ENCODE measurements around the gene TMEM181.
"Not testable (repeated sequence)": the region's sequence is repeated elsewhere in the genome, so short reads cannot be mapped to it uniquely, and the experiment has no call there.

Gene TMEM181

DNA sequence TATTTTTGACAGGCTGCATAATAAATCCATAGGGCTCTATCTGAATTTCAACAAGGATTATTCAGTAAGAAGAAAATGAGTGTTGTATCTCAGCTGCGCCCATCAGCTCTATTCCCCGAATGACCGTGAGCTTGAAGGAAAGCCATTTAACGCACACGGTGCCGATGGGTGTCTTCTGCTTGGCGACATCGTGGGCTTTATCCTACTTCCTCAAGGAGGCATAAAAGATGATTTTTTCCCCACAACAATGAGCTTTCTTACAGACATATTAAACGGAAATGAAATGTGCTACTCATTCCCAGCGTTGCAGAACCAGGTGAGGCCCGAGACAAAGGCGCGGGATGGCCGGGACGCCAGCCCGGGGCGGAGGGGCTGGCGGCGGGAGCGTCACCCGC, 83.9 kb downstream of the TMEM181 start:
- no peak for DNase-seq

DNA sequence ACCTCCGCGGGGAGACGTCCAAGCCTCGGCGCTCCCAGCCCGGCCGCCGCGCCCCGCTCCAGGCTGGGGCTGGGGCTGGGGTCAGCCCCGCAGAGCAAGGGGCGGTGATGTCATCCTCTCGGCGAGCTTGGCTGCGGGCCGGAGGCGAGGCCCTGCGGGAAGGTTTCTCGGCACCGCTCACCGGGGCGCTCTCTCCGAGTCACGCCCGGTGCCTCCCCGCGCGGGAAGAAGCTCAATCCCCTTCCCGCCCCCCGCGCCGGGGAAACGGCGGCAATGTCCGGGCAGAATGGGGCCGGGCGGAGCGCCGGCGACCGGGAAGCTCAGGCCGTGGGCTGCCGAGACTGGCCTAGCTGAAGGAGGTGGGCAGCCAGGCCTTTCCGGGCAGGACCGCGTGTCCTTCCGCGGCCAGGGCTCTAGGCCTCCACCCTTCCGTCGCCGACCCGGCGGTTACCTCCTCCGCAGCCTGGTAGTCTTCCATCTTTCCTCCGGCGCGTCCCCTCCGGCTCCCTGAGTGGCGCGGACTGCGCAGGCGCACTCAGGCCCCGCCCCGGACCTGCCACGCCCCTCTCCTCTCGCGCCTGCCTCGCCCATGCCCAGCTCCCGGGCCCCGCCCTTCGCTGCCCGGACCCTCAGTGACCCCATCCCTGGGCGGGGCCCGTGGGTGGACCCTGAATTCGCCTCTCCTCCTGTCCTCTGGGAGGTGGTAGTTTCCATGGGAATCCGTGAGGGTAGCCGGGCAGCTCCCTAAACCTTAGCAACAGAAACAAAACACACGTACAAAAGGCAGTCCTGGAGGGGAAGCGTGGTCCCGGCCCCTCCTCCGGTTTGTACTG, 84.6 kb downstream of the TMEM181 start, which contains the start of gene DYNLT1:
DYNLT1 (minus strand) TSS at position 513 of the 833 bp plus-strand sequence; CDS start at position 478, 35 bp downstream.
- DNase-seq, result peak; percentile 94 to 95

GRCh38 chr6:158645064-158646022, 85.5 kb downstream of the TMEM181 start:
- DNase-seq, result peak in 1 of 2 experiments; percentile 43

DNA sequence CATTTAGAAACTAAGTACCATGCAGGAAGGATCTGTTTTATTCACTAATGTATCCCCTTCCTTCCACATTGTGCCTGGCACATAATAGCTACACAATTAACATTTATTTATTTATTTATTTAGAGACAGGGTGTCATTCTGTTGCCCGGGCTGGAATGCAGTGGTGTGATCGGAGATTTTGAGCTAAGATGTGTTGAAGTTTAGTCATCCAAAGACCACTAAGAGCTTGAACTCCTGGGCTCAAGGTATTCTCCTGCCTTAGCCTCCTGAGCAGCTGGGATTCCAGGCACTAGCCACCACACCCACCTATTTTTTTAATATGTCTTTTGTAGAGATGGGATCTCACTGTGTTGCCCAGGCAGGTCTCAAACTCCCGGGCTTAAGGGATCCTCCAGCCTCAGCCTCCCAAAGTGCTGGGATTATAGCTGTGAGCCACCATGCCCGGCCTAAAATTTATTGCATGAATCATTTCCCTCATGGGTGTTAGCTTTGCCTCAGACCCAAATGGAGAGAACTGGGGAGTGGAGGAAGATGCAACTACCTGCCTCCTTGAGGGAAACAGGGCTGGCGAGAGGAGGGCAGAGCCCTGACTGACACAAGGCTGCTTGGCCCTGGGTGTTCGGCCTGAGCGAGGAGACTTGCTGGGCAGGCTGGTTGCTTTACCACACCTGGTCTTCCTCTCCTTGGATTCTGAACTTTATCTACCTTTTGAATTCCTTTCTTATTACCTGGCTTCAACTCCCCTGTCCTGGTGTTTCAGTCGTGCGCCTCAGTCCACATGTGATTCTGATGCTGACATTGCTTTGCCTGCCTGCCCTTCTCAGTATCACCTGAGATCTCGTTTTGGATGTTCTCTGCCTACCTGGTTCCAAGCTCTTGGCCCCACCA, 86.4 kb downstream of the TMEM181 start:
- no peak for DNase-seq

DNA sequence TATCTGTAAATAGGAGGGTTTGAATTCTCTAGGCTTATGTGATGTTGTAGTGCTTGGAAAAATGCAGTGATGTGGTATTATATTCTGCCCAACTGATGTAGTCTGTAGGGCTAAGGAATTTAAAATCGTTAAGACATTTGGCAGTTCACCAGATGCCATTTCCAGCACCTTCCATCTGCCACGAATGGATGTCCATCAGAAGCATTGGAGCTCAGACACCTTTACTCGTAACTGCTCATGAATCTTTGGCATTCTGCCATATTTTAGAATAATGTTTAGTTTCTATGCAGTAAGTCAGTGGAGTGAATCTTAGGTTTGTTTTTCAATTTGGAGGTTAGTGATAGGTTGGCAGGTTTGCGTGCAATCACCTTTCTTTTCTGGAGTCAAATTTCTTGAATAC, 87.6 kb downstream of the TMEM181 start:
- DNase-seq, result peak in 1 of 2 experiments; percentile 3

- DNase-seq, result peak in 1 of 2 experiments; percentile 48
These were observed 88.8 kb downstream of the TMEM181 start for GRCh38 chr6:158648682-158649131.

GRCh38 chr6:158649289-158650143, 89.6 kb downstream of the TMEM181 start, which contains the start of gene SYTL3:
Gene SYTL3, plus strand, starts transcription at chr6:158650054. Its CDS starts 13,215 bp downstream, at chr6:158663269.
- peak; percentile 85 to 91 for DNase-seq

DNA sequence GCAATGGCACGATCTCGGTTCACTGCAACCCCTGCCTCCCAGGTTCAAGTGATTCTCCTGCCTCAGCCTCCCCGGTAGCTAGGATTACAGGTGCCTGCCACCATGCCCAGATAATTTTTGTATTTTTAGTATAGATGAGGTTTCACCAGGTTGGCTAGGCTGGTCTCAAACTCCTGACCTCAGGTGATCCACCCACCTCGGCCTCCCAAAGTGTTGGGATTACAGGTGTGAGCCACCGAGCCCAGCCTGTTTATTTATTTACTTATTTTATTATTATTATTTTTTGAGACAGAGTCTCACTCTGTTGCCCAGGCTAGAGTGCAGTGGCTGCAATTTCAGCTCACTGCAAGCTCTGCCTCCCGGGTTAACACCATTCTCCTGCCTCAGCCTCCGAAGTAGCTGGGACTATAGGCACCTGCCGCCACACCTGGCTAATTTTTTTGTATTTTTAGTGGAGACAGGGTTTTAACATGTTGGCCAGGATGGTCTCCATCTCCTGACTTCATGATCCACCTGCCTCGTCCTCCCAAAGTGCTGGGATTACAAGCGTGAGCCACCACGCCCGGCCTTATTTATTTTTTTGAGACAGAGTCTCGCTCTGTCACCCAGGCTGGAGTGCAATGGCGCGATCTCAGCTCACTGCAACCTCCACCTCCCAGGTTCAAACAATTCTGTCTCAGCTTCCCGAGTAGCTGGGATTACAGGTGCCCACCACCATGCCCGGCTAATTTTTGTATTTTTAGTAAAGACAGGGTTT, 92.3 kb downstream of the TMEM181 start:
- DNase-seq, result not testable (repeated sequence)

DNA sequence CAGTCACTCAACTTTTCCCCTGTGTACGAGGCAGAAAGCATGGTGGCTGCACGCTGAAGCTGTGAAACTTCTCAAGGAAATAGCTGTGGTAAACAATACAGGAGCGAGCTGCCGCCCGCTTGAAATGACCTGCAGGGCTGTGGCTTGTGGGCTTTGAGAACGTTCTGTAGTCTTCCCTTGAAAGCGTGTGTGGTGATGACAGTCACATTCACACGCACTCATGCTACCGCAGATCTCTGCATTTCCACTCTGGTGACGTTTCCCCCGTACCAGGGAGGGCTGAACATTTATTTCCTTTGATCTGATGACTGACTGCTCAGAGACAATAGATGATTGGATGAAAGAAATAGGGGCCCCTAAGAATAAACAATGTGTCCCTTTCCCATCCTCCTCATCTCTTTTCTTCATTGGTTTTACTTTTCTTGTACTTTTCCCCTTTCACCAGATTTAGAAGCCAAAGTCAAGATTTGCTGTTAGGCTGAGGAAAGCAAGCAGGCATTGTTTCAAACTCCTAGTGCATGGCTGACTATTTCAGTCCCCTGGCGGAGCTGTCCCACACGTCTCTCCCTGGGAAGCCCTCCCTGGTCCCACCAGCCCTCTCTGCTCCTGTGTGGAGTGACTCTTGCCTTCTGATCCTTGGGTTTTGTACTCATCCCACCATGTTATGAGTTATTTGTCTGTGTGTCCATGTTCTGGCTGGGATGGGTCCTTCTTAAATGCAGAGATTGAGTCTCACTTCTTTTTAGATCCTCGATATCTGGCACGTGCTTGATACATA, 93.9 kb downstream of the TMEM181 start:
- DNase-seq, result peak; percentile 83 to 89

GRCh38 chr6:158654498-158654897, 94.6 kb downstream of the TMEM181 start:
- no peak for DNase-seq

- DNase-seq, result no peak
These were observed 95.1 kb downstream of the TMEM181 start for GRCh38 chr6:158654960-158655489.

GRCh38 chr6:158655569-158656450, 95.9 kb downstream of the TMEM181 start:
- no peak for DNase-seq

DNA sequence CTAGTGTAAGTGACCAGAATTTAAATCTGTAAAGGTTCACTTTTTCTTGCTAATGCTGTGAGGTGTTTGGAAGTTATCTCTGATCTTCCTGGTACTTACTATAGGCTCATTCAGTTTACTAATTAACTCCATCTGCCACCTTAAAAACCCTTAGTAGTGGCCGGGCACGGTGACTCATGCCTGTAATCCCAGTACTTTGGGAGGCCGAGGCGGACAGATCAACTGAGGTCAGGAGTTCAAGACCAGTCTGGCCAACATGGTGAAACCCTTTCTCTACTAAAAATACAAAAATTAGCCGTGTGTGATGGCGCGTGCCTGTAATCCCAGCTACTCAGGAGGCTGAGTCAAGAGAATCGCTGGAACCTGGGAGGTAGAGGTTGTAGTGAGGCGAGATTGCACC, 97.1 kb downstream of the TMEM181 start:
- DNase-seq, result not testable (repeated sequence)

DNA sequence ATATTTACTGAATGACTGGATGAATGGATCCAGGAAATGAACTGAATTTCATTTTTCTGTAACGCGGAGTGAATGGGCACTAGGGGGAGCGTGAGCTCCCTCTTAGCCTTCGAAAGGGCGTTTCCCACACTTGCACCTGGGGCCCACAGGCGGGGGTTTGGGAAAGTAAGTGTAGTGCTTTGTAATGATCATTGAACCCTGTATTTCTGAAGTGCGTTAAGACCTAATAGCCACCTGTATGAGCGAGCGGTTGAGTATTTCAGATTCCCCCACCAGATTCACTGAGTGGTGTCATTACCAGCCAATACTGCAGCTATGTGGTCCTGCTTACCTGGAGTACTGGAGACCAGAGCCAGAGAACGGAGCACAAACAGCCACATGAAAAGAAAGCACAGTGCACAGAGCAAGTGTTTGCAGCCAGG, 100.5 kb downstream of the TMEM181 start:
- DNase-seq, result peak in 1 of 2 experiments; percentile 34

DNA sequence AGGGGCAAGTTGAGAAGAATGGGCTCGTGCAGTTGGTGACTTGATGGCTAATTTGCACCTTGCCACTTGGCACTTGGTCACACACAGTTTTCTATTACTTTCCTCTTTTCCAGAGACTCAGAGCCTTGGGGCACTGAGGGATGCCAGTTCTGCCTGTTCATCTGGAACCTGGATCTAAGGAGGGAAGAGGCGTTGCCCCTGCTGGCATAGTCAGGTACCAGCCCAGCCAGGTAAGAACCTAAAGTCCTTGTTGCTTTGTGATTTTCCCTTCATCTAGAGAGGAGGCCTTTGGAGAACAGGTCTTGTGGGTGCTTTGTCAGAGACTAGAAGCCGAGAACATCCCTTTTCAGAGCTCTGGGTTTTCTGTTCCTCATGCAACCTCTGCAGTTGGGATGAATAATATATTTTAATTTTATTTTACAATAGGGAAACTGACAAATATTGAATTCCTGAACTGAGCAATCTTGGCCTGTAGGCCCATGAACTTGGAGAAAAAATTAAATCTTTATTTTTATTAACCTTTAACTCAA, 101.3 kb downstream of the TMEM181 start:
- no peak for DNase-seq

DNA sequence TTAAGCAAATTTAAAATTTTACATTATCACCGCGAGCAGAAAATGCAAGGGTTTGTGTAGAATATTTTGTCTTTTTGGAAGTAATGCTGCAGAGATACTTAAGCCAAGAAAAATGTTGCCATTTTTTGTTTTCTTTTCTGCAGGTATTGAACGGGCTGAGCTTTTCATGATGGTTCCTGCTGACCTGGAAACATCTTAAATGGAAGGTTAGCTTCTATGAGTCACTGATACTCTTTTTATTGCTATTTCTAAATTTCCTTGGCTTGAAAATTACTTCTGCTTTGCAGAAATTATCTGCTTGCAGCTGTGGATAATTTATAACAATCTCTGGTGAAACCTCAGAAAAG, 102.7 kb downstream of the TMEM181 start:
- DNase-seq, result no peak

GRCh38 chr6:158662954-158663624, 103.2 kb downstream of the TMEM181 start:
- no peak for DNase-seq
